ENCODE data around the gene NKAP.
"Not testable (repeated sequence)": the region's sequence is repeated elsewhere in the genome, so short reads cannot be mapped to it uniquely, and the experiment has no call there.

Gene NKAP

DNA sequence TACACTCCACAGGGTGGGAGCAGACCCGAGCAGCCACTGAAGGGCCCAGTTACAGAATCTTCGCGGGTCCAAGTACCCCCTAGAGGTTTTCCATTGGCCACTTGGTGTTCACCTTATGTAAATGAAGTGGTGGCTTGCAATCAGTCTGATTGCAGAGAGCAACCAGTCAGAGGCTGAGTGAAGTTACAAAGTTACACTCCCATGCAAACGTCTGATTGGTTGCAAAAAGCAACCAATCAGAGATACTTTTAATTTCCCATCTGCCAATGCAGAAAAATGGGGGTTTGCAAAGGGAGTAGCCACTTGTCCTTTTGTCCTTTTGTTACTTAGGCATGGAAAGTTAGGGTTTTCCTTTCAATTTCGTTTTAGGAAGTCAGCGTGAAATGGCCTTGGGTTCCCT lies 27.0 kb upstream of the NKAP start:
- H3K9me3 ChIP-seq, result no peaks in the 10 kb centered on the region
- H3K4me1 ChIP-seq, result no peaks in the 10 kb centered on the region
- DNase-seq, result no peak
- H3K36me3 ChIP-seq, result no peaks in the 10 kb centered on the region
- H3K27me3 ChIP-seq, result no peaks in the 10 kb centered on the region
- TF ChIP-seq, protein P1, sequence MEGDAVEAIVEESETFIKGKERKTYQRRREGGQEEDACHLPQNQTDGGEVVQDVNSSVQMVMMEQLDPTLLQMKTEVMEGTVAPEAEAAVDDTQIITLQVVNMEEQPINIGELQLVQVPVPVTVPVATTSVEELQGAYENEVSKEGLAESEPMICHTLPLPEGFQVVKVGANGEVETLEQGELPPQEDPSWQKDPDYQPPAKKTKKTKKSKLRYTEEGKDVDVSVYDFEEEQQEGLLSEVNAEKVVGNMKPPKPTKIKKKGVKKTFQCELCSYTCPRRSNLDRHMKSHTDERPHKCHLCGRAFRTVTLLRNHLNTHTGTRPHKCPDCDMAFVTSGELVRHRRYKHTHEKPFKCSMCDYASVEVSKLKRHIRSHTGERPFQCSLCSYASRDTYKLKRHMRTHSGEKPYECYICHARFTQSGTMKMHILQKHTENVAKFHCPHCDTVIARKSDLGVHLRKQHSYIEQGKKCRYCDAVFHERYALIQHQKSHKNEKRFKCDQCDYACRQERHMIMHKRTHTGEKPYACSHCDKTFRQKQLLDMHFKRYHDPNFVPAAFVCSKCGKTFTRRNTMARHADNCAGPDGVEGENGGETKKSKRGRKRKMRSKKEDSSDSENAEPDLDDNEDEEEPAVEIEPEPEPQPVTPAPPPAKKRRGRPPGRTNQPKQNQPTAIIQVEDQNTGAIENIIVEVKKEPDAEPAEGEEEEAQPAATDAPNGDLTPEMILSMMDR (IDR thresholded peaks at IDR 0.05; ENCODE audit: low read depth, low read length), result no peak
- no peak overlapping the region for H3K4me3 ChIP-seq (ENCODE audit: low read depth, low read length)

DNA sequence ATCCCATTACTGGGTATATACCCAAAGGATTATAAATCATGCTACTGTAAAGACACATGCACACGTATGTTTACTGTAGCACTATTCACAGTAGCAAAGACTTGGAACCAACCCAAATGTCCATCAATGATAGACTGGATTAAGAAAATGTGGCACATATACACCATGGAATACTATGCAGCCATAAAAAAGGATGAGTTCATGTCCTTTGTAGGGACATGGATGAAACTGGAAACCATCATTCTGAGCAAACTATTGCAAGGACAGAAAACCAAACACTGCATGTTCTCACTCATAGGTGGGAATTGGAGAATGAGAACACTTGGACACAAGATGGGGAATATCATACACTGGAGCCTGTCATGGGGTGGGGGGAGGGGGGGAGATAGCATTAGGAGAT lies 23.3 kb upstream of the NKAP start:
- not testable (repeated sequence) for H3K9me3 ChIP-seq; H3K36me3 ChIP-seq; H3K27me3 ChIP-seq; H3K4me1 ChIP-seq; DNase-seq; H3K4me3 ChIP-seq (ENCODE audit: low read depth, low read length)

DNA sequence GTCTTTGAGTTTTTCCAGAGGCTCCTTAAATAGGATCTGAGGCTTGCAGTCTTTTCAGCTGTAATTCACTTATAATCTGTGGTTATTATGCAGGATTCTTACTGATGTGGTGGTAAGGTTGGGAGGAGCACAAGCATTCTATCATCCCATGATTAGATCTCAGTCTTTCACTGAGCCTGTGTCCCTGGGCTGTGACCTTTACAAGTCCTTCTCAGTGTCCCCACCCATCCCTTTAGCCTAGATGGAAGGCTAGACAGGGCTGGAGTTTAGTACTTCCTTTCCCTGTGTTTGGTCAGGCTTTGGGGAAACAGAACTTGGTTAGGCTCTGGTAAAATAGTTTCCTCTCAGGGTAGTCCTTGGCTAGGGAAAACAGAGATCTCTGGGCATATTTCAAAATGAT lies 17.1 kb upstream of the NKAP start:
- Histone ChIP-seq H3K27me3 (no peaks in the 10 kb centered on the region), H3K4me1 (no peaks in the 10 kb centered on the region), H3K36me3 (no peaks in the 10 kb centered on the region), H3K9me3 (no peaks in the 10 kb centered on the region), H3K4me3 (ENCODE audit: low read depth, low read length) (no peak overlapping the region)
- no peak for DNase-seq
- TF ChIP-seq, protein P1 (IDR thresholded peaks at IDR 0.05; ENCODE audit: low read depth, low read length), result no peak

DNA sequence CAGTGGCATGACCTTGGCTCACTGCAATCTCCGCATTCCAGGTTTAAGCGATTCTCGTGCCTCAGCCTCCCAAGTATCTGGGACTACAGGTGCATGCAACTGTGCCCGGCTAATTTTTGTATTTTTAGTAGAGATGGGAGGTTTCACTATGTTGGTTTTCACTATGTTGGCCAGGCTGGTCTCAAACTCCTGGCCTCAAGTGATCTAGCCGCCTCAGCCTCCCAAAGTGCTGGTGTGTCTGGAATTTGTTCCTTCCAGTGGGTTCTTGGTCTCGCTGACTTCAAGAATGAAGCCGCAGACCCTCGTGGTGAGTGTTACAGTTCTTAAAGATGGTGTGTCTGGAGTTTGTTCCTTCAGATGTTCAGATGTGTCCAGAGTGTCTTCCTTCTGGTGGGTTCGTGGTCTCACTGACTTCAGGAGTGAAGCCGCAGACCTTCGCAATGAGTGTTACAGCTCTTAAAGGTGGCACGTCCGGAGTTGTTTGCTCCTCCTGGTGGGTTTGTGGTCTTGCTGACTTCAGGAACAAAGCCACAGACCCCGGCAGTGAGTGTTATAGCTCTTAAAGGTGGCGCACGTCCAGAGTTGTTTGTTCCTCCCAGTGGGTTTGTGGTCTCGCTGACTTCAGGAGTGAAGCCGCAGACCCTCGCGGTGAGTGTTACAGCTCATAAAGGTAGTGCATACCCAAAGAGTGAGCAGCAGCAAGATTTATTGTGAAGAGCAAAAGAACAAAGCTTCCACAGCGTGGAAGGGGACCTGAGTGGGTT lies 12.4 kb upstream of the NKAP start:
- not testable (repeated sequence) for DNase-seq; H3K36me3 ChIP-seq; H3K27me3 ChIP-seq; H3K9me3 ChIP-seq; H3K4me1 ChIP-seq; H3K4me3 ChIP-seq (ENCODE audit: low read depth, low read length)

DNA sequence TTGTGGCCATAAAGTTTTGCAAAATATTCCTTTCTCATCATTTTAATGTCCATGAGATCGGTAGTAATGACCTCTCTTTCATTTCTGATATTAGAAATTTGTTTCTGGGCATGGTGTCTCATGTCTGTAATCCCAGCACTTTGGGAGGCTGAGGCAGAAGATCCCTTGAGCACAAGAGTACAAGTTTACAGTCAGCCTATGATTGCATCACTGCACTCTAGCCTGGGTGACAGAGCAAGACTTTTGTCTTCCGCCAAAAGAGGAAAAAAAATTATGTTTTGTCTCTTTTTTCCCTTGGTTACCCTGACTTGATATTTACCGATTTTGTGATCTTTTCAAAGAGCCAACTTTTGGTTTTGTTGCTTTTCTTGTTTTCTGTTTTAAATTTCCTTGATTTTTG lies 10.8 kb upstream of the NKAP start:
- TF ChIP-seq, protein P1 (IDR thresholded peaks at IDR 0.05; ENCODE audit: low read depth, low read length), result no peak
- H3K27me3 ChIP-seq, result no peaks in the 10 kb centered on the region
- no peak for DNase-seq

DNA sequence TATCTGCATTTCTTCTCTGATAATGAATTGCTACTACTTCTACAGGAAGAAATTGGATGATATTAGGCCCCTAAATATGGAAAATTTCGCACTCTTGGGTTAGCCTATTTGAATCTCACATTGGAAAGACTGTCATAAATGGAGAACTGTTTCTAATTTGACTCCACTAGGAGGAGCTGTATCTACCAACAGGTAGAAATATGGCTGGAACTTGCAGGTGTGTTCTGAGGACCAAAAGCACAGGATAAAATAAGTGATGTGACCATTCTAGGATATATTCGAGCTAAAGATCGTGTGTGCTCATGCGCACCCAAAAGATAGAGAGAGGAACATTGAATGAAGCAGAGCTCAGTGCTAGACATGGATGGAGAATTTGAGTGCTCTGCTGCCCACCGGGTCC lies 4.8 kb upstream of the NKAP start:
- no peak for DNase-seq
- H3K9me3 ChIP-seq, result no peaks in the 10 kb centered on the region
- H3K27me3 ChIP-seq, result no peaks in the 10 kb centered on the region
- TF ChIP-seq, protein P1 (IDR thresholded peaks at IDR 0.05; ENCODE audit: low read depth, low read length), result peak; percentile 33
- H3K4me1 ChIP-seq, result no peaks in the 10 kb centered on the region
- H3K36me3 ChIP-seq, result no peaks in the 10 kb centered on the region
- no peak overlapping the region for H3K4me3 ChIP-seq (ENCODE audit: low read depth, low read length)

More for the DNA sequence above, 10.8 kb upstream of the NKAP start:
- H3K36me3 ChIP-seq, result no peaks in the 10 kb centered on the region
- no peaks in the 10 kb centered on the region for H3K4me1 ChIP-seq
- H3K4me3 ChIP-seq (ENCODE audit: low read depth, low read length), result no peak overlapping the region
- H3K9me3 ChIP-seq, result no peaks in the 10 kb centered on the region

DNA sequence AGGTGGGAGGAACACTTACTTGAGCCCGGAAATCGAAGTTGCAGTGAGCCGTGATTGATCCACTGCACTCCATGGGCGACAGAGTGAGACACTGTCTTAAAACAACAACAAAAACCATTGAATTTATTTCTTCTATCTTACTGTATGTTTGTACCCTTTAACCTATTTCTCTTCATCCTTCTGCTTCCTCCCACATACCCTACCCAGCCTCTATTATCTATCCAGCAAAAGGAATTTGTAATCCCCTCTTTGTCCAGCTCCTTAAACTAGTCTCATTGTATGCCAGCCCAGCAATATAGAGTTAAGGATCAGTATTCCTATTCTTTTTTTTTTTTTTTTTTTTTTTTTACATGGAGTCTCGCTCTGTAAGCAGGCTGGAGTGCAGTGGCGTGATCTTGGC lies 1.9 kb upstream of the NKAP start:
- Histone ChIP-seq H3K9me3 (no peaks in the 10 kb centered on the region), H3K27me3 (no peaks in the 10 kb centered on the region), H3K36me3 (no peaks in the 10 kb centered on the region), H3K4me1 (no peaks in the 10 kb centered on the region), H3K4me3 (ENCODE audit: low read depth, low read length) (no peak overlapping the region)
- TF ChIP-seq, protein P1 (IDR thresholded peaks at IDR 0.05; ENCODE audit: low read depth, low read length), result no peak
- no peak for DNase-seq

Data from BE2C (cell line).